ENCODE measurements around the gene PSMD5.

- TF ChIP-seq CTCF (conservative IDR thresholded peaks at IDR 0.05; ENCODE audit: low read length), result no peak
- no peak for TF ChIP-seq EZH2phosphoT487 (IDR thresholded peaks at IDR 0.05; ENCODE audit: borderline replicate concordance)
These were observed 63.5 kb downstream of the PSMD5 start for GRCh38 chr9:120779227-120779626.
